Measurements from ENCODE around the gene SIAH2.

GRCh38 chr3:150737874-150738679 lies 24.9 kb downstream of the SIAH2 start:
- TF ChIP-seq, protein P1, sequence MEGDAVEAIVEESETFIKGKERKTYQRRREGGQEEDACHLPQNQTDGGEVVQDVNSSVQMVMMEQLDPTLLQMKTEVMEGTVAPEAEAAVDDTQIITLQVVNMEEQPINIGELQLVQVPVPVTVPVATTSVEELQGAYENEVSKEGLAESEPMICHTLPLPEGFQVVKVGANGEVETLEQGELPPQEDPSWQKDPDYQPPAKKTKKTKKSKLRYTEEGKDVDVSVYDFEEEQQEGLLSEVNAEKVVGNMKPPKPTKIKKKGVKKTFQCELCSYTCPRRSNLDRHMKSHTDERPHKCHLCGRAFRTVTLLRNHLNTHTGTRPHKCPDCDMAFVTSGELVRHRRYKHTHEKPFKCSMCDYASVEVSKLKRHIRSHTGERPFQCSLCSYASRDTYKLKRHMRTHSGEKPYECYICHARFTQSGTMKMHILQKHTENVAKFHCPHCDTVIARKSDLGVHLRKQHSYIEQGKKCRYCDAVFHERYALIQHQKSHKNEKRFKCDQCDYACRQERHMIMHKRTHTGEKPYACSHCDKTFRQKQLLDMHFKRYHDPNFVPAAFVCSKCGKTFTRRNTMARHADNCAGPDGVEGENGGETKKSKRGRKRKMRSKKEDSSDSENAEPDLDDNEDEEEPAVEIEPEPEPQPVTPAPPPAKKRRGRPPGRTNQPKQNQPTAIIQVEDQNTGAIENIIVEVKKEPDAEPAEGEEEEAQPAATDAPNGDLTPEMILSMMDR (IDR thresholded peaks at IDR 0.05; ENCODE audit: low read length), result no peak
- TF ChIP-seq EZH2 (IDR thresholded peaks at IDR 0.05; ENCODE audit: borderline replicate concordance, low read length), result no peak
